ENCODE measurements around the gene FOXF1. TPM values are rescaled to one million over a fixed set of nuclear protein-coding genes. Genes with fewer than 3 reads are reported as not detected.

The FOXF1 gene
- total and polyA plus RNA-seq, 8 donors: 15.7 to 37.9 (median 22.3) TPM

- WGBS, 5 donors: 79 to 91% (median 84%) methylated on average over 18 of the region's 18 CpGs
- peaks cover 24 to 96% (median 81%) of the 10 kb centered on the region in 4 donors for H3K36me3 ChIP-seq
- no peaks in the 10 kb centered on the region for H3K27me3 ChIP-seq
- no peak for DNase-seq
- intact Hi-C loops (cut with DNase I; ENCODE audit: low total_unique reads): no loop called here
- peaks cover 0 to 17% (median 10%) of the 10 kb centered on the region in 4 donors for H3K4me1 ChIP-seq
- no peaks in the 10 kb centered on the region for H3K9me3 ChIP-seq
- no peak overlapping the region for H3K4me3 ChIP-seq
- TF ChIP-seq, protein P1, sequence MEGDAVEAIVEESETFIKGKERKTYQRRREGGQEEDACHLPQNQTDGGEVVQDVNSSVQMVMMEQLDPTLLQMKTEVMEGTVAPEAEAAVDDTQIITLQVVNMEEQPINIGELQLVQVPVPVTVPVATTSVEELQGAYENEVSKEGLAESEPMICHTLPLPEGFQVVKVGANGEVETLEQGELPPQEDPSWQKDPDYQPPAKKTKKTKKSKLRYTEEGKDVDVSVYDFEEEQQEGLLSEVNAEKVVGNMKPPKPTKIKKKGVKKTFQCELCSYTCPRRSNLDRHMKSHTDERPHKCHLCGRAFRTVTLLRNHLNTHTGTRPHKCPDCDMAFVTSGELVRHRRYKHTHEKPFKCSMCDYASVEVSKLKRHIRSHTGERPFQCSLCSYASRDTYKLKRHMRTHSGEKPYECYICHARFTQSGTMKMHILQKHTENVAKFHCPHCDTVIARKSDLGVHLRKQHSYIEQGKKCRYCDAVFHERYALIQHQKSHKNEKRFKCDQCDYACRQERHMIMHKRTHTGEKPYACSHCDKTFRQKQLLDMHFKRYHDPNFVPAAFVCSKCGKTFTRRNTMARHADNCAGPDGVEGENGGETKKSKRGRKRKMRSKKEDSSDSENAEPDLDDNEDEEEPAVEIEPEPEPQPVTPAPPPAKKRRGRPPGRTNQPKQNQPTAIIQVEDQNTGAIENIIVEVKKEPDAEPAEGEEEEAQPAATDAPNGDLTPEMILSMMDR (IDR thresholded peaks at IDR 0.05): no peak
- no peak for TF ChIP-seq EP300 (IDR thresholded peaks at IDR 0.05)
- TF ChIP-seq POLR2AphosphoS5 (IDR thresholded peaks at IDR 0.05): no peak
- no peak overlapping the region for H3K27ac ChIP-seq
These were observed 24.7 kb downstream of the FOXF1 start for GRCh38 chr16:86534779-86535615.

GRCh38 chr16:86536621-86537020 lies 26.3 kb downstream of the FOXF1 start:
- Histone ChIP-seq H3K9me3 (no peaks in the 10 kb centered on the region), H3K36me3 (peaks cover 38 to 98% (median 92%) of the 10 kb centered on the region in 4 donors), H3K27ac (no peak overlapping the region), H3K4me1 (peaks cover 0 to 3% (median 1%) of the 10 kb centered on the region in 4 donors), H3K27me3 (no peaks in the 10 kb centered on the region), H3K4me3 (no peak overlapping the region)
- DNase-seq: no peak
- 94 to 98% (median 96%) methylated on average over 14 to 17 of the region's 17 CpGs for WGBS, 5 donors
- TF ChIP-seq, protein P1 (IDR thresholded peaks at IDR 0.05): no peak
- TF ChIP-seq EP300 (IDR thresholded peaks at IDR 0.05): no peak
- TF ChIP-seq POLR2AphosphoS5 (IDR thresholded peaks at IDR 0.05): no peak
- intact Hi-C loops (cut with DNase I; ENCODE audit: low total_unique reads): no loop called here

GRCh38 chr16:86537486-86537885 lies 27.2 kb downstream of the FOXF1 start:
- WGBS, 5 donors: 93 to 97% (median 95%) methylated on average over 4 of the region's 4 CpGs
- TF ChIP-seq POLR2A (IDR thresholded peaks at IDR 0.05): no peak
- TF ChIP-seq, protein P1 (IDR thresholded peaks at IDR 0.05): no peak
- no peak for TF ChIP-seq POLR2AphosphoS5 (IDR thresholded peaks at IDR 0.05)
- no peak for TF ChIP-seq EP300 (IDR thresholded peaks at IDR 0.05)
- peaks cover 47 to 98% (median 92%) of the 10 kb centered on the region in 4 donors for H3K36me3 ChIP-seq

GRCh38 chr16:86538196-86538780 lies 28.0 kb downstream of the FOXF1 start:
- no peak overlapping the region for H3K27ac ChIP-seq
- 93 to 95% (median 94%) methylated on average over 7 to 17 of the region's 17 CpGs for WGBS, 5 donors
- H3K27me3 ChIP-seq: no peaks in the 10 kb centered on the region
- no peaks in the 10 kb centered on the region for H3K4me1 ChIP-seq
- intact Hi-C loops (cut with DNase I; ENCODE audit: low total_unique reads): no loop called here
- H3K9me3 ChIP-seq: no peaks in the 10 kb centered on the region
- TF ChIP-seq EP300 (IDR thresholded peaks at IDR 0.05): no peak
- no peak for TF ChIP-seq POLR2A (IDR thresholded peaks at IDR 0.05)
- TF ChIP-seq, protein P1 (IDR thresholded peaks at IDR 0.05): no peak
- TF ChIP-seq POLR2AphosphoS5 (IDR thresholded peaks at IDR 0.05): no peak
- peaks cover 51 to 98% (median 92%) of the 10 kb centered on the region in 4 donors for H3K36me3 ChIP-seq
- no peak overlapping the region for H3K4me3 ChIP-seq
- no peak for DNase-seq

More at GRCh38 chr16:86537486-86537885, 27.2 kb downstream of the FOXF1 start:
- DNase-seq: no peak
- Histone ChIP-seq H3K9me3 (no peaks in the 10 kb centered on the region), H3K27me3 (no peaks in the 10 kb centered on the region), H3K4me1 (no peaks in the 10 kb centered on the region), H3K27ac (no peak overlapping the region), H3K4me3 (no peak overlapping the region)
- intact Hi-C loops (cut with DNase I; ENCODE audit: low total_unique reads): no loop called here
